K562 (cell line): ENCODE results near the gene TMEM150A. TPM values are rescaled to one million over a fixed set of nuclear protein-coding genes. Genes with fewer than 3 reads are reported as not detected.
"Not testable (repeated sequence)": the region's sequence is repeated elsewhere in the genome, so short reads cannot be mapped to it uniquely, and the experiment has no call there.

Source experiments
- ATAC-seq: fragments of 200-7000 bp; cut with Tn5 transposase; 3 replicates; pipeline ENCODE4 v1.9.1; 2020; ENCODE audit warnings: moderate library complexity
- BruUV-seq: library from RNA; stranded (reverse); fragments of 400-500 nt; replicated peaks from 2 replicates; lab custom pipeline; 2021; lab: Mats Ljungman, UMichigan
- CTCF ChIA-PET: fragments of 300-600 bp; formaldehyde crosslinking; extraction: SDS; loops from one replicate; lab custom pipeline; 2021; ENCODE audit warnings: low intra/inter-chr PET ratio; lab: Yijun Ruan, JAX
- POLR2A ChIA-PET: fragments of 300-600, 350-650 bp; sonication (Branson Sonifier 250); formaldehyde crosslinking; extraction: SDS; loops from one replicate; lab custom pipeline; 2021; ENCODE audit warnings: antibody characterized with exemption, inconsistent platforms; lab: Yijun Ruan, JAX
- DNase-seq, 4 experiments: peaks; one replicate each; pipeline versions ENCODE4 v3.0.0 to v3.0.0-alpha.2; 2011 to 2018; ENCODE audit warnings: low spot score in 3 of 4, mixed read lengths in 3 of 4; ENCODE audit errors: extremely low read depth in 1 of 4
- FAIRE-seq: peaks from 2 replicates; lab custom pipeline; 2011; peaks lifted over from hg19 to GRCh38; lab: Jason Lieb, UNC
- H2AFZ ChIP-seq: 2 replicates; pipeline ENCODE4 v1.6.0; 2011; ENCODE audit warnings: low read depth, low read length, control low read depth, inconsistent platforms
- H3K27ac ChIP-seq: fragments of 200-600 bp; 3 replicates; pipeline ENCODE4 v1.8.0; 2011; ENCODE audit warnings: low read depth, mild to moderate bottlenecking, control low read depth, inconsistent platforms, low read length, moderate library complexity, mixed read lengths; ENCODE audit errors: extremely low read depth
- H3K27me3 ChIP-seq, 2 experiments: fragments of 300-600 bp in 1 of 2; 2 replicates in 1 of 2; 3 replicates in 1 of 2; pipeline versions ENCODE4 v1.6.0 to v1.8.0; 2011; ENCODE audit warnings: inconsistent platforms in 2 of 2, low read length in 2 of 2, mild to moderate bottlenecking in 1 of 2, mixed read lengths in 1 of 2, moderate library complexity in 1 of 2; ENCODE audit not compliant: control insufficient read depth in 2 of 2, insufficient read depth in 2 of 2
- H3K36me3 ChIP-seq: fragments of 300-600 bp; 3 replicates; pipeline ENCODE4 v1.8.0; 2011; ENCODE audit warnings: mild to moderate bottlenecking, low read length, inconsistent platforms; ENCODE audit not compliant: control insufficient read depth, insufficient read depth
- H3K4me1 ChIP-seq, 2 experiments: fragments of 200-600 bp in 1 of 2; replicated peaks in 1 of 2; 2 replicates in 1 of 2; 3 replicates in 1 of 2; pipeline versions ENCODE4 v1.5.1 to v1.8.0; 2011; ENCODE audit warnings: inconsistent platforms in 2 of 2, low read length in 2 of 2, mild to moderate bottlenecking in 1 of 2, mixed read lengths in 1 of 2, moderate library complexity in 1 of 2; ENCODE audit not compliant: control insufficient read depth in 2 of 2, insufficient read depth in 2 of 2
- H3K4me2 ChIP-seq: 2 replicates; pipeline ENCODE4 v1.6.1; 2011; ENCODE audit warnings: low read length, control low read depth, inconsistent platforms, mixed read lengths; ENCODE audit not compliant: insufficient read depth
- H3K4me3 ChIP-seq: fragments of 200-600 bp; sonication (generic), shearing (Covaris generic); 2 replicates; pipeline ENCODE4 v1.5.1; 2016; ENCODE audit warnings: control low read depth, inconsistent platforms
- H3K79me2 ChIP-seq: fragments of 200-600 bp; 3 replicates; pipeline ENCODE4 v1.8.0; 2011; ENCODE audit warnings: low read length, inconsistent platforms; ENCODE audit not compliant: control insufficient read depth, insufficient read depth
- H3K9ac ChIP-seq, 2 experiments: 2 replicates each; pipeline versions ENCODE4 v1.6.0 to v1.6.1; 2011; ENCODE audit warnings: low read depth in 2 of 2, low read length in 2 of 2, control low read depth in 1 of 2, inconsistent platforms in 1 of 2, mild to moderate bottlenecking in 1 of 2, mixed read lengths in 1 of 2; ENCODE audit not compliant: insufficient read depth in 1 of 2
- H3K9me1 ChIP-seq: one replicate; pipeline ENCODE4 v1.6.0; 2011; ENCODE audit warnings: inconsistent platforms, mild to moderate bottlenecking, low read length, moderate library complexity; ENCODE audit not compliant: control insufficient read depth, insufficient read depth
- H3K9me3 ChIP-seq: replicated peaks from 2 replicates; pipeline ENCODE4 v1.5.1; 2011; ENCODE audit warnings: low read depth, low read length, inconsistent platforms; ENCODE audit not compliant: control insufficient read depth, insufficient read depth
- H4K20me1 ChIP-seq: replicated peaks from 2 replicates; pipeline ENCODE4 v1.6.1; 2011; ENCODE audit warnings: low read length, inconsistent platforms, mixed read lengths; ENCODE audit not compliant: control insufficient read depth, insufficient read depth
- E2F5 ChIP-seq: sonication (generic); formaldehyde crosslinking; IDR thresholded peaks from 2 replicates; pipeline ENCODE4 v1.8.0; 2022; ENCODE audit warnings: mild to moderate bottlenecking, missing genetic modification reagents
- EGR1 ChIP-seq: fragments of 450-650 bp; conservative IDR thresholded peaks from 2 replicates; pipeline ENCODE4 v1.6.1; 2017; ENCODE audit warnings: mild to moderate bottlenecking
- ESRRB ChIP-seq: fragments of 250-450 bp; sonication (Bioruptor Pico); IDR thresholded peaks from 2 replicates; pipeline ENCODE4 v1.5.0; 2020; ENCODE audit warnings: mild to moderate bottlenecking, moderate library complexity, borderline replicate concordance
- OTX1 ChIP-seq: fragments of 450-650 bp; formaldehyde crosslinking; IDR thresholded peaks from 2 replicates; pipeline ENCODE4 v1.4.0; 2022; ENCODE audit warnings: mild to moderate bottlenecking
- SPI1 ChIP-seq: IDR thresholded peaks from 2 replicates; pipeline ENCODE4 v1.6.1; 2011; ENCODE audit warnings: low read depth, low read length, control low read depth, borderline replicate concordance
- TBL1XR1 ChIP-seq, 2 experiments: IDR thresholded peaks; 2 replicates each; pipeline ENCODE4 v1.6.1; 2012; ENCODE audit warnings: improper control_type of control experiment in 2 of 2, low read length in 2 of 2, mild to moderate bottlenecking in 1 of 2
- ZBTB40 ChIP-seq, 2 experiments: fragments of 450-650 bp in 1 of 2; sonication (generic) in 1 of 2; formaldehyde crosslinking in 1 of 2; IDR thresholded peaks; 2 replicates each; pipeline versions ENCODE4 v1.7.1 to v1.9.0; 2016 to 2022; ENCODE audit warnings: inconsistent platforms in 1 of 2, mild to moderate bottlenecking in 1 of 2, missing genetic modification reagents in 1 of 2
- ZFP91 ChIP-seq: sonication (generic); formaldehyde crosslinking; IDR thresholded peaks from 2 replicates; pipeline ENCODE4 v1.8.0; 2022; ENCODE audit warnings: mild to moderate bottlenecking, missing genetic modification reagents
- ZKSCAN1 ChIP-seq: fragments of 150-350 bp; IDR thresholded peaks from 2 replicates; pipeline ENCODE4 v1.6.1; 2016; ENCODE audit warnings: low read depth, low read length
- ZNF316 ChIP-seq: fragments of 450-650 bp; IDR thresholded peaks from 2 replicates; pipeline ENCODE4 v1.6.1; 2016
- WGBS: fragments of 100-300 bp; shearing (Covaris generic); methylation state at CpG from one replicate; pipeline ENCODE4 v1.1.6; 2016; ENCODE audit warnings: low coverage, mixed read lengths; ENCODE audit not compliant: insufficient coverage; ENCODE audit errors: missing lambda C conversion rate; 5-methylcytosine and 5-hydroxymethylcytosine counted together
- in situ Hi-C: fragments of 300-500 bp; cut with MboI; formaldehyde crosslinking; loops from 4 replicates; pipeline ENCODE4 v1.15.0; 2018; ENCODE audit warnings: inconsistent platforms, mixed read lengths
- intact Hi-C: fragments of 100-400 bp; cut with micrococcal nuclease; formaldehyde crosslinking; loops from 2 replicates; pipeline ENCODE4 v1.14.2; 2022
- polyA plus RNA-seq, 8 experiments: library from polyadenylated mRNA; depleted of rRNA in 4 of 8; stranded (reverse) in 5 of 8; unstranded in 3 of 8; fragments of >200 nt; fragmentation: Nextera tagmentation in 2 of 8; fragmentation: Illumina TruSeq in 1 of 8; extraction: Ambion mirVana in 2 of 8; extraction: Trizol in 1 of 8; gene quantifications; 2 replicates each; pipeline versions ENCODE4 v1.2.1 to v1.2.3, GENCODE V29; 2011 to 2014; ENCODE audit warnings: inconsistent platforms in 1 of 8, missing spikeins in 1 of 8
- total RNA-seq, 7 experiments: library from RNA; depleted of rRNA in 6 of 7; stranded (reverse); fragments of >200 nt in 6 of 7; fragmentation: Illumina TruSeq in 2 of 7; extraction: Trizol in 2 of 7; gene quantifications; 2 replicates each; pipeline versions ENCODE4 v1.2.1 to v1.2.3, GENCODE V29; 2011 to 2021; ENCODE audit warnings: low replicate concordance in 1 of 7

TMEM150A gene
- total and polyA plus RNA-seq, 9 of the 15 experiments (the other 6 are each of a cell fraction or from before 2014, with no cell fraction given): 3.9 to 17.1 (median 8.4) TPM

- TF ChIP-seq ZBTB40 (IDR thresholded peaks at IDR 0.05) (no peak), ZBTB40 (CRISPR knock-in tag; IDR thresholded peaks at IDR 0.05) (no peak), OTX1 (no peak), ESRRB (CRISPR knock-in tag) (no peak), TBL1XR1 (IDR thresholded peaks at IDR 0.05; ENCODE audit: low read length in 2 of 2) (no peak), E2F5 (CRISPR knock-in tag) (no peak), ZKSCAN1 (no peak), SPI1 (no peak), ZFP91 (CRISPR knock-in tag) (no peak), EGR1 (no peak), ZNF316 (no peak)
- TF ChIP-seq, all 486 proteins: peak for 0
Measured at GRCh38 chr2:85593023-85593422, 9.5 kb downstream of the TMEM150A start (continued).

GRCh38 chr2:85592299-85592698, 10.2 kb downstream of the TMEM150A start:
- CTCF ChIA-PET, DNase-seq, H3K27me3 ChIP-seq, FAIRE-seq, ATAC-seq, H3K9ac ChIP-seq, H3K9me3 ChIP-seq, H3K36me3 ChIP-seq, H2AFZ ChIP-seq, H3K27ac ChIP-seq, intact Hi-C loops, H4K20me1 ChIP-seq, in situ Hi-C loops, H3K4me3 ChIP-seq, H3K9me1 ChIP-seq, H3K4me2 ChIP-seq, BruUV-seq: not testable (repeated sequence)
- POLR2A ChIA-PET: interaction anchor here (0.8 to 2.7 kb wide), 2 partner anchors 9 to 13 kb away, joined by 4 to 25 read pairs; partner anchors contain the start of gene TMEM150A
- H3K4me1 ChIP-seq: peaks cover 26 to 37% of the 10 kb centered on the region in 2 experiments
- peaks cover 27% of the 10 kb centered on the region for H3K79me2 ChIP-seq
- 68% methylated on average over 9 of the region's 9 CpGs for WGBS
